ENCODE data around the gene PARP3.
"Not testable (repeated sequence)": the region's sequence is repeated elsewhere in the genome, so short reads cannot be mapped to it uniquely, and the experiment has no call there.

Gene PARP3

GRCh38 chr3:51941798-51942602 is at the start of gene PARP3, which contains the start of gene RRP9:
PARP3 (plus strand) TSS chr3:51942363; CDS start chr3:51943356, 993 bp downstream.
RRP9 (minus strand) TSS chr3:51941904; CDS start chr3:51941867, 37 bp downstream.
- DNase-seq = peak; percentile 100

- DNase-seq = no peak
Measured at GRCh38 chr3:51894391-51894790, 47.8 kb upstream of the PARP3 start.

- no peak for DNase-seq
Measured at GRCh38 chr3:51894939-51895338, 47.2 kb upstream of the PARP3 start.

GRCh38 chr3:51896607-51897305 is 45.4 kb upstream of the PARP3 start:
- DNase-seq = no peak

- DNase-seq = no peak
Measured at GRCh38 chr3:51897391-51897790, 44.8 kb upstream of the PARP3 start.

- DNase-seq = not testable (repeated sequence)
Measured at GRCh38 chr3:51900043-51900442, 42.1 kb upstream of the PARP3 start.

GRCh38 chr3:51902361-51902760 is 39.8 kb upstream of the PARP3 start:
- DNase-seq = peak; percentile 8

- DNase-seq = no peak
Measured at GRCh38 chr3:51904034-51904823, 37.9 kb upstream of the PARP3 start.

DNA sequence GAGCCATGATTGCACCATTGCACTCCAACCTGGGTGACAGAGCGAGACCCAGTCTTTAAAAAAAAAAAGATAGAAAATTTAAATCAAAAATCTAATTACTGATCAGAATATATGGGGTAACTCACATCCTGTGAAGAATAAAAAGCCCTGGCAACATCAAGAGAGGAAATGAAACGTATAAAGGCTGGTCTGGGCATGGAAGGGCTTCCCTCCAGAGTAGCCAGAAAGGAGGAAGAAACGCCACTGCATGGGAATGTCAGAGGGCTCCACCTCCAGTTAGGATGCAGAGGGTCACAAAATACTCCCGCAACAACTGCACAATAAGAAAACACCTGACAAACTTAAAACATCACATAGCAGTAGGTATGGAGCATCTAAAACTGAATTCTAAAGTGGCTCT is 34.1 kb upstream of the PARP3 start:
- no peak for DNase-seq

- DNase-seq = no peak
Measured at GRCh38 chr3:51916418-51916817, 25.7 kb upstream of the PARP3 start.

DNA sequence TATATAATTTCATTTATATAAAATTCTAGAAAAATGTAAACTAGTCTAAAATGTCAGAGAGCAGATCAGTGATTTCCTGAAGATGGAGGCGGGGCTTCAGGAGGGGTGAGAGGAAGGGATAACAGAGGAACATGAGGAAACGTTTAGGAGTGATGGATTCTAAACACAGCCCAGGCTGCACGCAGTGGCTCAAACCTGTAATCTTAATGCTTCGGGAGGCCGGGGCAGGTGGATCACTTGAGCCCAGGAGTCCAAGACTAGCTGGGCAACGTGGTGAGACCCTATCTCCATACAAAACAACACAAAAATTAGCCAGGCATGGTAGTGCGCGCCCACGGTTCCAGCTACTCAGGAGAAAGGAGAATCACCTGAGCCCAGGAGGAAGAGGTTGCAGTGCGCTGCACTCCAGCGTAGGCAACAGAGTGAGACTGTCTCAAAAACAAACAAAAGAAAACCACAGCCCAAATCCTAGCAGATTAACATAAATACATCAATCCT is 21.0 kb upstream of the PARP3 start:
- no peak for DNase-seq

DNA sequence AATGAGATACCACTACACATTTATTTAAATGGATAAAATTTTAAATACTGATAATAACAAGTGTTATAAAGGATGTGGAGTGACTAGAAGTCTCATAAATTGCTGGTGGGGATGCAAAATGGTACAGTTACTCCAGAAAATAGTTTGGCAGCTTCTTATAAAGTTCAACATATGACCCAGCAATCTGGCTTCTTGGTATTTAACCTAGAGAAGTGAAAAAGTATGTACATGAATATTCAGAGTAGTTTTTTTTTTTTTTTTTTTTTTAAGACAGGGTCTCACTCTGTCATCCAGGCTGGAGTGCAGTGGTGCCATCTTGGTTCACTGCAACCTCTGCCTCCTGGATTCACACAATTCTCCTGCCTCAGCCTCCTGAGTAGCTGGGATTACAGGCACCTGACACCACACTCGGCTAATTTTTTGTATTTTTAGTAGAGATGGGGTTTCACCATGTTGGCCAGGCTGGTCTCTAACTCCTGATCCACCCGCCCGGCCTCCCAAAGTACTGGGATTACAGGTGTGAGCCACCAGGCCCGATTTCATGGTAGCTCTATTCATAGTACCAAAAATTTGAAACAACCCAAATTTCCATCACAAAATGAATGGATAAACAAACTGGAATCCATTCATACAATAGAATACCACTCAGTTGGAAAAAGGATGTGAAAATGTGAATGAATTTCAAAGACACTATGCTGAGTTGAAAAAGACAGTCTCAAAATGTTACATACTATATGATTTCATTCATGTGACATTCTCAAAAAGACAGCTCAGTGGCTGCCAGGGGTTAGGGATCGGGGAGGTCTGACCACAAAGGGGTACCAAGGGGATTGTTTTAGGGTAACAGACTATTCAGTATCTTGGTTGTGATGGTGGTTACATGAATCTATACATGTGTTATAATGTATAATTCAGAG is 14.8 kb upstream of the PARP3 start:
- no peak for DNase-seq

DNA sequence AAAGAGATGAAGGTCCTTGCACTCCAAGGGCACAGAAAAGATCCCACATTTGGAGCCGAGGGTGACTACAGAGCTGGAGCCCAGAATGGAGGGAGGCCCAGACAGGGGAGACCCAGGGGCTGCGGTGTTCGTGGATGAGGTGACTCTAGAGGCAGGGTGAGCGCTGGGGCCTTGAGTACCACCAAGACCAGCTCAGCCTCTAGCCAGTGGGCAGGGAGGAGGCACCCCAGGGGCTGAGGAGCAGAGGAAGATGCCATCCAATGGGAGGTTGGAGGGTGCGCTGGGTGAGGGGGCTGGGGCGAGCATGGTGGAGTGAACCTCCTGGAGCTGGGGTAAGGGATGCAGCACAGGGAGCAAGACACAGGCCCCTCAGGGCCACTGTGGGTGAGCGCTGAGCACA is 13.7 kb upstream of the PARP3 start:
- no peak for DNase-seq

- DNase-seq = not testable (repeated sequence)
Measured at GRCh38 chr3:51928981-51929380, 13.2 kb upstream of the PARP3 start.

- DNase-seq = no peak
Measured at GRCh38 chr3:51929420-51930003, 12.7 kb upstream of the PARP3 start.

GRCh38 chr3:51930439-51930838 is 11.7 kb upstream of the PARP3 start:
- DNase-seq = no peak

- DNase-seq = no peak
Measured at GRCh38 chr3:51931756-51932155, 10.4 kb upstream of the PARP3 start.

DNA sequence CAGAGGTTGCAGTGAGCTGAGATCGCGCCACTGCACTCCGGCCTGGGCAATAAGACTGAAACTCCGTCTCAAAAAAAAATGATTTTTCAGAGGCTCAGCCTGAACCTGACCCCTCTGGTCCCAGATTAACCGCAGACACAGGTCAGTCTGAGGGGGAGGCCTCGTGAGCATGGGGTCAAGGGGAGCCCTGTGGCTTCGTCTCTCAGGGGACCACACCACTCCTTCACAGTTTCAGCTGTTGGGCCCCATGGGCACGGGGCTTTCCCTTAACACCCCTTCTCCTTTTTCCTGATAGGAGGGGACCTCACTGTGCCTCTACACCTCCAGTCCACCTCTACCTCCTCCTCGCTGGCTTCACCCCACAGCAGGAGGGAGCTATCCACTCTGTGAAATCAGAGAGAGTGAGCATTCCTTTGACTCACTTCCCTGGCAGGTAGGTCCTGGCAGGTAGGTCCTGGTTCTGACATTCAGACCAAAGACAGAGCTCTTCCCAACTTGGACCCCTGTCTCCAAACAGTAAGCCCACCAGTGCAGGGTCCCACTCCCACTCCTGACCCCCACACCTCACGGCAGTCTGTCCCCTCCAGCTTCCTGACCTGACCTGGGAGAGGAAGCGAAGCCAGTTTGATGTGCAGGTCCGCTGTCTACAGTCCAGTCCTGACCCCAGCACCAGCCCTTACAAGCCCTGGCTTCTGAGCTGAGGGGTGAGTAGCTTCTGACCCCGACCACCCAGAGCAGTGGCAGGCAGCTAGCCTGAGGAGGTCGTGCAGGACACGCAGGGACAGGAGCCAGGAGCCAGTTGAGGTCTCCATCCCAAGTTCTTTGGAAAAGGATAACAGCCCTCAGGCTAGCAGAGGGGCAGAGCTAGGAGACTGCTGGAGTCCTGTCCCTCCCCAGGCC is 9.4 kb upstream of the PARP3 start:
- DNase-seq = no peak

DNA sequence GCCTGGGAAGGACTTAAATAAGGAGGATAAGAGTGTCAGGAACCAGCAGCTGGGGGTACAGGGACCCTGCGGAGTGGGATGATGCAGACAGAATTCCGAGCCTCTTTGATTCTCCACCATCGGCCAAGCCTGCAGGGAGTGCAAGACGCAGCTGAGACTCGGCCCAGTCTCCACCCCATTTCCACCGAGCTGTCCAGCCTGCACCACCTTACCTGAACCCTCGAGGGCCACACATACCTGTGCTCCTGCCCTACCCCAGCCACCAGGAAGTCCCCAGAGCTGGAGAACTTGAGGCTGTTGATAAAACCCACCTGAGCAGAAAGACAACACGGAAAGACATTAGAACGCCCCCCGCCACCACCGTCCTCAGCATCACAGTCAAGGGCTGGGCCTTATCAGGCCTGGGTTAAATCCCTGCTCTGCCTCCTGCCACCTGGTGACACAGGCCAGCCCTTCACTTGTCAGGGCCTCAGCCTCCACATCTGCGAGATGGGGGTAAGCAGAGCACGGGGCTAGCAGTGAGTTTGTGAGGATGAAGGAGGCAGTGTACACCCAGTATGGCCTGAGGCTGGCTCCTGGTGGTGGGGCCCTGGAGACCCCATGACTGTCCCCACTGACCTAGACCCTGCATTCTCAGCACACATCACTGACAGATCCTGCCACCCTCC is 8.6 kb upstream of the PARP3 start:
- no peak for DNase-seq

Data from CD4-positive, alpha-beta T cell treated with Interleukin-4 for 4 hours (primary cell).